OCI-LY1 (cell line): ENCODE data around the gene FTL.

Experiments
- EZH2 ChIP-seq: fragments of 200-600 bp; sonication (generic), shearing (Covaris generic); IDR thresholded peaks from 2 replicates; pipeline ENCODE4 v1.8.0; 2017; ENCODE audit warnings: borderline replicate concordance, mixed run types, mild to moderate bottlenecking, antibody characterized with exemption, low read length, moderate library complexity, mixed read lengths
- TF ChIP-seq, protein P1 (sequence below): fragments of 200-600 bp; sonication (generic), shearing (Covaris generic); IDR thresholded peaks from 2 replicates; pipeline ENCODE4 v1.5.1; 2017; ENCODE audit warnings: mild to moderate bottlenecking, antibody characterized with exemption, low read length, moderate library complexity, mixed read lengths

- TF ChIP-seq, protein P1, sequence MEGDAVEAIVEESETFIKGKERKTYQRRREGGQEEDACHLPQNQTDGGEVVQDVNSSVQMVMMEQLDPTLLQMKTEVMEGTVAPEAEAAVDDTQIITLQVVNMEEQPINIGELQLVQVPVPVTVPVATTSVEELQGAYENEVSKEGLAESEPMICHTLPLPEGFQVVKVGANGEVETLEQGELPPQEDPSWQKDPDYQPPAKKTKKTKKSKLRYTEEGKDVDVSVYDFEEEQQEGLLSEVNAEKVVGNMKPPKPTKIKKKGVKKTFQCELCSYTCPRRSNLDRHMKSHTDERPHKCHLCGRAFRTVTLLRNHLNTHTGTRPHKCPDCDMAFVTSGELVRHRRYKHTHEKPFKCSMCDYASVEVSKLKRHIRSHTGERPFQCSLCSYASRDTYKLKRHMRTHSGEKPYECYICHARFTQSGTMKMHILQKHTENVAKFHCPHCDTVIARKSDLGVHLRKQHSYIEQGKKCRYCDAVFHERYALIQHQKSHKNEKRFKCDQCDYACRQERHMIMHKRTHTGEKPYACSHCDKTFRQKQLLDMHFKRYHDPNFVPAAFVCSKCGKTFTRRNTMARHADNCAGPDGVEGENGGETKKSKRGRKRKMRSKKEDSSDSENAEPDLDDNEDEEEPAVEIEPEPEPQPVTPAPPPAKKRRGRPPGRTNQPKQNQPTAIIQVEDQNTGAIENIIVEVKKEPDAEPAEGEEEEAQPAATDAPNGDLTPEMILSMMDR, result no peak
- TF ChIP-seq EZH2, result no peak
Measured at GRCh38 chr19:48968179-48968661, 3.1 kb downstream of the FTL start.
